GM18951 (cell line): Measurements from ENCODE around the gene PWWP2A.
A peak's percentile ranks its signal among the peaks of the same experiment; 100 is the strongest.
"Not testable (repeated sequence)": the region's sequence is repeated elsewhere in the genome, so short reads cannot be mapped to it uniquely, and the experiment has no call there.

ENCODE experiments used
- POLR2A ChIP-seq: IDR thresholded peaks from 4 replicates; pipeline ENCODE4 v1.6.1; 2011; ENCODE audit warnings: mild to moderate bottlenecking; ENCODE audit not compliant: insufficient read length, insufficient read depth; ENCODE audit errors: extremely low read depth
- in situ Hi-C: fragments of 300-500 bp; cut with MboI; formaldehyde crosslinking; loops from one replicate; pipeline ENCODE4 v1.12.0; 2022; ENCODE audit warnings: low sequenced_read_pairs, mixed read lengths, inconsistent platforms; ENCODE audit not compliant: unreplicated experiment

The PWWP2A gene

GRCh38 chr5:160119142-160119904 lies at the start of gene PWWP2A:
Gene PWWP2A (minus strand): TSS chr5:160119450. CDS start chr5:160119388, 62 bp downstream.
- in situ Hi-C loops, result no loop called here
- TF ChIP-seq POLR2A, result peak; percentile 94

- TF ChIP-seq POLR2A, result no peak
- in situ Hi-C loops, result no loop called here
Measured at GRCh38 chr5:160167624-160168165, 48.4 kb upstream of the PWWP2A start.

GRCh38 chr5:160166973-160167623 lies 47.8 kb upstream of the PWWP2A start:
- no peak for TF ChIP-seq POLR2A
- in situ Hi-C loops, result no loop called here

GRCh38 chr5:160166069-160166972 lies 47.1 kb upstream of the PWWP2A start:
- in situ Hi-C loops, result no loop called here
- TF ChIP-seq POLR2A, result no peak

- TF ChIP-seq POLR2A, result no peak
- in situ Hi-C loops, result no loop called here
Measured at GRCh38 chr5:160165137-160166068, 46.2 kb upstream of the PWWP2A start.

GRCh38 chr5:160162910-160163309 lies 43.7 kb upstream of the PWWP2A start:
- in situ Hi-C loops, result no loop called here
- TF ChIP-seq POLR2A, result no peak

- no peak for TF ChIP-seq POLR2A
- in situ Hi-C loops, result no loop called here
Measured at GRCh38 chr5:160161626-160162025, 42.4 kb upstream of the PWWP2A start.

- in situ Hi-C loops, result not testable (repeated sequence)
Measured at GRCh38 chr5:160160875-160161274, 41.6 kb upstream of the PWWP2A start.

GRCh38 chr5:160159991-160160792 lies 40.9 kb upstream of the PWWP2A start:
- TF ChIP-seq POLR2A, result no peak
- in situ Hi-C loops, result no loop called here

GRCh38 chr5:160158087-160158486 lies 38.8 kb upstream of the PWWP2A start:
- in situ Hi-C loops, result no loop called here
- TF ChIP-seq POLR2A, result no peak

GRCh38 chr5:160155017-160155750 lies 35.9 kb upstream of the PWWP2A start:
- in situ Hi-C loops, result no loop called here
- no peak for TF ChIP-seq POLR2A
